Stimulated activated CD4-positive, alpha-beta T cell treated with anti-CD3 and anti-CD28 coated beads, Interleukin-12 subunit alpha, Interleukin-12 subunit beta, amount 100 ng/mL, for 4 hours (primary cell): ENCODE measurements around the gene FKBP2.

ENCODE experiments used
- DNase-seq: peaks from one replicate; pipeline ENCODE4 v3.0.0-alpha.2; 2020

Gene FKBP2

DNA sequence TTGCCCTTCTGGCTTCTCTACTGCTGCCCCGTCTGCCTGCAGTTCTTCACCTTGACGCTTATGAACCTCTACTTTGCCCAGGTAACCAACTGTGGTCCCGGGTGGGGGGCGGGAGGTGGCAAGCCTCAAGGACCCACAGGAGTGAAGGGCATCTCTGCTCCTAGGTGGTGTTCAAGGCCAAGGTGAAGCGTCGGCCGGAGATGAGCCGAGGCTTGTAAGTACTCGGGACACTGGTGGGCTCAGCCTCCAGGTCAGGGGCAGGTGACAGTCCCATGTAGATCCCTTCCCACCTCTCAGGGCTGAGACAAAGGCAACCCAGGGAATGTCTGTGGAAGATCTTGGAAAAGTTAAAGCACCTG, 45.9 kb downstream of the FKBP2 start:
- DNase-seq: no peak

DNA sequence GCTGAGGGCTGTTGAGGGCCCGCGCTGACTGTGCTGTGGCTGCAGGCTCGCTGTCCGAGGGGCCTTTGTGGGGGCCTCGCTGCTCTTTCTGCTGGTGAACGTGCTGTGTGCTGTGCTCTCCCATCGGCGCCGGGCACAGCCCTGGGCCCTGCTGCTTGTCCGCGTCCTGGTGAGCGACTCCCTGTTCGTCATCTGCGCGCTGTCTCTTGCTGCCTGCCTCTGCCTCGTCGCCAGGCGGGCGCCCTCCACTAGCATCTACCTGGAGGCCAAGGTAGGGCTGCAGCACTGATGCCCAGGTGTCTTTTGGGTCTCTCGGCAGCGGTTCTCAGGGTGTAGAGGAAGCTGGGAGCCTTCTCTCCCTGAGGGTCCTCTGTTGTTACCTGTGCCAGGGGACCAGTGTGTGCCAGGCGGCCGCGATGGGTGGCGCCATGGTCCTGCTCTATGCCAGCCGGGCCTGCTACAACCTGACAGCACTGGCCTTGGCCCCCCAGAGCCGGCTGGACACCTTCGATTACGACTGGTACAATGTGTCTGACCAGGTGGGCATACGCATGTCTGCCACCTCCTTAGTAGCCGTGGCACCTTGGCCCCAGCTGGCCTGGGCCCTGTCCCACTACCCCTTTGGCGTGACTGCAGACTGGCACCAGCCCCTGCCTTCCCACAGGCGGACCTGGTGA, 46.9 kb downstream of the FKBP2 start:
- no peak for DNase-seq

DNA sequence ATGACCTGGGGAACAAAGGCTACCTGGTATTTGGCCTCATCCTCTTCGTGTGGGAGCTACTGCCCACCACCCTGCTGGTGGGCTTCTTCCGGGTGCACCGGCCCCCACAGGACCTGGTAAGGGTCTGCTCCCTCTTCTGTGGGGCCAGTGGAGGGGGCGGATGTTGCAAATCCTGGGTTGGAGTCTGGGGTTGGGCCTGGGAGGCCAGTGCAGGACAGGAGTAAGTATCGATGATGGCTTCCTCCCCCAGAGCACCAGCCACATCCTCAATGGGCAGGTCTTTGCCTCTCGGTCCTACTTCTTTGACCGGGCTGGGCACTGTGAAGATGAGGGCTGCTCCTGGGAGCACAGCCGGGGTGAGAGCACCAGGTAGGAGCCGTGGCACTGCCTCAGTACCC, 47.5 kb downstream of the FKBP2 start:
- no peak for DNase-seq

DNA sequence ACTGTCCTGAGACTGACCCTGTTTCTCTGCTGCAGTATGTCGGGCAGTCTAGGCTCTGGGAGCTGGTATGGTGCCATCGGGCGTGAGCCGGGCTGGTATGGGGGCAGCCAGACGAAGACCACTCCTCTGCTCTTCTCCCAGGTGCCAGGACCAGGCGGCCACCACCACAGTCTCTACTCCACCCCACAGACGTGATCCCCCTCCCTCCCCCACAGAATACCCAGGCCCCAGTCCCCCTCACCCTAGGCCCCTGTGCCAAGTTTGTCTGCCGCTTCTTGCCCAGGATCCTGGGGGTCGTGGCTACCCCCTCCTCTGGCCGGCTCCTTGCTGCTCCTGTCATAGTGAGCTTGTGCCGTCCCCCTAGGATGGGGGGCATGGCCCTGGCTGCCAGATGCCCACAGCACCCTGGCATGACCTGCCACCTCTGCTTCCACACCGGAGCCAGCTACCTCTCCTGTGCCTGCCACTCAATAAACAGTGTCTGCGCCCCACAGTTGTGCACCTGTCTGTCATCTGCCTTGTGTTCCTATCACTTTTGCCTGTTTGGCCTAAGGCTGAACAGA, 48.2 kb downstream of the FKBP2 start:
- no peak for DNase-seq

DNA sequence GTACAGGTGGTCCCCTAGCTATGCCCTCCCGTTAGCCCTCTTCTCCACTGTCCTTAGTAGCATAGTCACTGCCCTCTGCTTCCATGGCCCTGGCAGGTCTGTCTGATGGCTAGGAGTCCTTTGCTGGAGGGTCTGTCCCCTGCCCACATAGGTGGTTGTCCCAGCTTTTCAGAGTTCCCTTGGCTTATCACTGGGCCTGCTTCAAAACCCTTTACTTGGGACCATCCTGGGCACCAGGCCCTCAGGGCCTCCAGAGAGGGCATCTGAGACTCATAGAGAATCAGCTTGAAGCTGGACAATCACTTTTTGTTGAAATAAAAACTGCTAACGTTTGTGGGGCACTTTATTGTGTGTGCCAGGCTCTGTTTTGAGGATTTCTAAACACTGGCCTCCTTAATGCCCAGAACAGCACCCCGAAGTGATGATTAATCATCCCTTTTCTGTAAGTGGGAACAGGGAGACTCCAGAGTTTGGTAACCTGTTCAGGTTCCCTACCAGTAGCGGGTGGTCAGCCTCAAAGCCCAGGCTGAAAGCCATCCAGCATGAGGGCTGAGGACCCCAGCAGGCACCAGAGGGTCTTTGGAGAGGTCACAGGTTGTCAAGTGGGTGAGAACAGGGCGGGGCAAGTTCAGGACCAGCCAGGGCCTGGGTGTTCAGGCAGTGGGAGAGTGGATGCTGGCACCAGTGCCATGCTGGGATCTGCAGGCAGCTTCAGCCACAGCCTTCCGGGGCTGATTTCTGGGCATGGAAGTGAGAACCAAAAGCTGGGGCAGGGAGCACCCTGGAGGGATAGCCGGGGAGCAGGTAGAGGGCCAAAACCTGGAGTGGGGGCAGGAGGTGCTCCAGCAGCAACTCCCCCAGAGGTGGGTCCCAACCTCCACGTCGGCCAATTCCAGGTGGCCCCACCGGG, 49.7 kb downstream of the FKBP2 start:
- DNase-seq: no peak

DNA sequence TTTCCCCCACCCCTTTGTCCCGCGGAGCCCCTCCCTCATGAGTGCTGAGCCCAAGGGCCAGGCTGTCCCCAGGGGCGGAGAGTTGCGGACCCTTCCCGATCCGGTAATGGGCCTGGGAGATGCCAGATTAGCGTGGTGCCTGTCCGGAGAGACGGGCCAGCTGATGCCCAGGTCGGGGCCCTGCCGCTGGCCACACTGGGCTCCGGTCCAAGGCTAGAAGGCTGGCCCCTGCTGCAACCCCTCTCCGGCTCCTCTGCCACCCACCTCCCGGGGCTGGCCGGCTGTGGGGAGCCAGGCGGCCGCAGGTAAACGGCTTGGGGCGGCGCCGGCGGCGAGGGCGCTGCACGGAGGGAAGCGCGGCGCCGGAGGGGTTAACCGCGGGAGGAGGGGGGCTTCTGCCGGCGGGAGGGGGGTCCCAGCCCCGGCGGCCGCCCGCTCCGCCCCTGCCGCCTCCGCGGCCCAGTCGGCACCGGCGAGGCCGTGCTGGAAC, 50.4 kb downstream of the FKBP2 start, which contains the start of gene KCNK4:
KCNK4 (plus strand) TSS at position 41 of the 490 bp plus-strand sequence. CDS start 1,717 bp downstream, outside the sequence.
- no peak for DNase-seq

DNA sequence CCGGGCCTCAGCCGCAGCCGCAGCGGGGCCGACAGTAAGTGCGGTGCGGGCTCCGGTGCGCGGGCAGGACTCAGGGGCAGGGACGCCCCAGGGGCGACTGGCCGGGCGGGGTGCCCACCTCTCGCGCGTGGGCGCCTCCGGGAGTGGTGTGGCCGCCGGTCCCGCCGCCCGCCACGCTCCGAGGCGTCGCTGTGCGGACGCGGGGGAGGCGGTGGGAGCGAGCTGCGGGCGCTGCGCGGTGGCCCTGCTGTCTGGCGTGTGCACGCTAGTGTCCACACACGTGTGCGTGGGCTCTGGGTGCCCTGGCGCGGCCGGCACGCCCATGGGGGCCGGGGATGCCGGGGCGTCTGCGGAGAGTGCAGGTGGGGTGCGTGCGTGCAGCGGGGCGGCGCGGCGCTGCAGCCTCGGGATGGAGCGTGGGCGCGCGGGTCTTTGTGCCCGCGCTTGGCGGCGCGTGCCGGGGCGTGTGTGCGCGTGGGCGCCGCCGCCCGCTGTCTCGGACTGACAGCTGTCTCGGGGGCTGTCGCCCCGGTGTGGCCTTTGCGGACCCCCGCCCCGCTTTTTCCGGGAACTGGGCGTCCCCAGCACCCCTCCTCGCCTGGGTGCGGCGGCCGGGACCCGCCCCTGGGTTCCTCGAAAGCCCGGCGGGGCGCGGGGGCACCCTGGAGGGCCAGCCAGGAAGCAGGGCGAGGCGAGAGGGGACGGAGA, 51.0 kb downstream of the FKBP2 start:
- DNase-seq: no peak

DNA sequence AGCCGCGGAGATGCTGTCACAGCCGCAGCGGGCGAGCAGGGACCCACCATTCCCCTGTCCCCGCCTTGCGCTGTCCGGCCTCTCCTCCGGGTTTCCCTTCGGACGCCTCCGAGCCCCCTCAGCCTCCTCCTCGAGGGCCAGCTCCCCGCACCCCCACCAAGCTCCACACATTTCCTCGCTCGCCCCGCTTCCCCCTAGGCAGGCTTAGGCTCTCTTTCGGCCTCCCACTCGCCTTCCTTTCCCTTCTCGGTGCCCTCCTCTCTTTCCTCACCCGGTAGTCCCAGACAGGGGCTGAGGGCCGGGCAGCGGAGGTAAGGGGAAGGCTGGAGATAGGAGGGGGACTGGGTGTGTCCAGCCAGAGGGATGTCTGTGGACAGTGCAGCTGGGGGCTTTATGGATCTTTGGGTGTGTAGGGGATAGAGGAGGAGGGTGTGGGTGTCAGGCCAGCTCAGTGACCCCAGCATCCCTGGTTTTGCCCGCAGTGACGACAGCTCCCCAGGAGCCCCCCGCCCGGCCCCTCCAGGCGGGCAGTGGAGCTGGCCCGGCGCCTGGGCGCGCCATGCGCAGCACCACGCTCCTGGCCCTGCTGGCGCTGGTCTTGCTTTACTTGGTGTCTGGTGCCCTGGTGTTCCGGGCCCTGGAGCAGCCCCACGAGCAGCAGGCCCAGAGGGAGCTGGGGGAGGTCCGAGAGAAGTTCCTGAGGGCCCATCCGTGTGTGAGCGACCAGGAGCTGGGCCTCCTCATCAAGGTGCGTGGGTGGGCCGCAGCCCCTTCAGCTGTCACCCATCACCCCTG, 51.8 kb downstream of the FKBP2 start:
- DNase-seq: no peak
